Fibroblast of lung (primary cell): Measurements from ENCODE around the gene CCDC146.

Experiments used
- CTCF ChIP-seq, 2 donors: IDR thresholded peaks in 1 of 2; conservative IDR thresholded peaks in 1 of 2; 1 replicate in 1 of 2; 2 replicates in 1 of 2; pipeline ENCODE4 v1.5.1; 2011 to 2012; ENCODE audit warnings: low read length in 2 of 2, control low read depth in 1 of 2, inconsistent platforms in 1 of 2, low read depth in 1 of 2, mild to moderate bottlenecking in 1 of 2
- EZH2 ChIP-seq: IDR thresholded peaks from 2 replicates; pipeline ENCODE4 v1.5.1; 2012; ENCODE audit warnings: low read length, control low read depth, mild to moderate bottlenecking; ENCODE audit errors: missing control alignments

- no peak for TF ChIP-seq CTCF (conservative IDR thresholded peaks at IDR 0.05 in 1 of 2, IDR thresholded peaks at IDR 0.05 in 1 of 2; ENCODE audit: low read depth in 1 of 2, low read length in 2 of 2)
- no peak for TF ChIP-seq EZH2
These were observed 80.1 kb downstream of the CCDC146 start for GRCh38 chr7:77202481-77202976.
